Measurements from ENCODE around the gene GUCY1A1. TPM values are rescaled to one million over a fixed set of nuclear protein-coding genes. Genes with fewer than 3 reads are reported as not detected.

The GUCY1A1 gene
- total RNA-seq, 1 donor from 2014 or later: 1.0 TPM

- no peaks in the 10 kb centered on the region for H3K9me3 Mint-ChIP-seq (ENCODE audit: unreplicated experiment)
- no peak overlapping the region for H3K4me3 Mint-ChIP-seq (ENCODE audit: unreplicated experiment)
- H3K27me3 Mint-ChIP-seq (ENCODE audit: low read depth, unreplicated experiment): no peaks in the 10 kb centered on the region
- no peak overlapping the region for H3K27ac Mint-ChIP-seq (ENCODE audit: unreplicated experiment)
- no peak for TF ChIP-seq EZH2 (IDR thresholded peaks at IDR 0.05; ENCODE audit: insufficient read depth, low read length)
- TF ChIP-seq, protein P1, sequence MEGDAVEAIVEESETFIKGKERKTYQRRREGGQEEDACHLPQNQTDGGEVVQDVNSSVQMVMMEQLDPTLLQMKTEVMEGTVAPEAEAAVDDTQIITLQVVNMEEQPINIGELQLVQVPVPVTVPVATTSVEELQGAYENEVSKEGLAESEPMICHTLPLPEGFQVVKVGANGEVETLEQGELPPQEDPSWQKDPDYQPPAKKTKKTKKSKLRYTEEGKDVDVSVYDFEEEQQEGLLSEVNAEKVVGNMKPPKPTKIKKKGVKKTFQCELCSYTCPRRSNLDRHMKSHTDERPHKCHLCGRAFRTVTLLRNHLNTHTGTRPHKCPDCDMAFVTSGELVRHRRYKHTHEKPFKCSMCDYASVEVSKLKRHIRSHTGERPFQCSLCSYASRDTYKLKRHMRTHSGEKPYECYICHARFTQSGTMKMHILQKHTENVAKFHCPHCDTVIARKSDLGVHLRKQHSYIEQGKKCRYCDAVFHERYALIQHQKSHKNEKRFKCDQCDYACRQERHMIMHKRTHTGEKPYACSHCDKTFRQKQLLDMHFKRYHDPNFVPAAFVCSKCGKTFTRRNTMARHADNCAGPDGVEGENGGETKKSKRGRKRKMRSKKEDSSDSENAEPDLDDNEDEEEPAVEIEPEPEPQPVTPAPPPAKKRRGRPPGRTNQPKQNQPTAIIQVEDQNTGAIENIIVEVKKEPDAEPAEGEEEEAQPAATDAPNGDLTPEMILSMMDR (IDR thresholded peaks at IDR 0.05; ENCODE audit: insufficient read depth, low read depth, low read length): no peak
- no peak for DNase-seq (ENCODE audit: low read depth)
- FAIRE-seq: no peak
- Histone ChIP-seq H3K27ac (ENCODE audit: low read depth, low read length) (no peak overlapping the region), H2AFZ (ENCODE audit: low read depth, low read length) (no peak overlapping the region), H3K4me3 (ENCODE audit: insufficient read depth, low read depth, low read length) (no peak overlapping the region), H3K27me3 (ENCODE audit: insufficient read depth, low read length) (no peaks in the 10 kb centered on the region), H4K20me1 (ENCODE audit: insufficient read depth, low read length) (no peaks in the 10 kb centered on the region), H3K36me3 (ENCODE audit: insufficient read depth, low read length) (no peaks in the 10 kb centered on the region), H3K79me2 (ENCODE audit: insufficient read depth, low read length) (no peaks in the 10 kb centered on the region), H3K9ac (ENCODE audit: low read length) (no peak overlapping the region), H3K4me1 (ENCODE audit: insufficient read depth, low read length) (no peaks in the 10 kb centered on the region), H3K9me3 (ENCODE audit: insufficient read depth, low read depth, low read length) (no peaks in the 10 kb centered on the region), H3K4me2 (ENCODE audit: low read length) (no peak overlapping the region)
- no peaks in the 10 kb centered on the region for H3K36me3 Mint-ChIP-seq (ENCODE audit: low read depth, unreplicated experiment)
- H3K4me1 Mint-ChIP-seq (ENCODE audit: low read depth, unreplicated experiment): peaks cover 1% of the 10 kb centered on the region
Observed at GRCh38 chr4:155781249-155781831, 114.7 kb downstream of the GUCY1A1 start.

Other genes with a start within 250 kb of the GUCY1A1 start
- 1.5 and 2.5 TPM in 2 replicates for gene GUCY1B1, start 92.2 kb downstream of the GUCY1A1 start, total RNA-seq
- gene ASIC5, start 199.4 kb downstream of the GUCY1A1 start, total RNA-seq: not detected in 2 replicates
- gene TDO2, start 236.8 kb downstream of the GUCY1A1 start, total RNA-seq: 0.24 TPM in 1 of 2 replicates, not detected in the other